Pancreas (tissue), 10 donors: Measurements from ENCODE around the gene C19orf85. TPM values are rescaled to one million over a fixed set of nuclear protein-coding genes. Genes with fewer than 3 reads are reported as not detected.
A peak's percentile ranks its signal among the peaks of the same experiment; 100 is the strongest.

ENCODE experiments used
- ATAC-seq, 4 donors: fragments of 200-7000 bp; cut with Tn5 transposase; one replicate each; pipeline versions ENCODE4 v1.8.0 to v1.9.1; 2020; ENCODE audit warnings: mild to moderate bottlenecking in 4 of 4, moderate library complexity in 4 of 4
- DNase-seq, 6 donors: peaks; one replicate each; pipeline ENCODE4 v3.0.0-alpha.2; 2020
- FAIRE-seq: peaks from 2 replicates; lab custom pipeline; 2012; peaks lifted over from hg19 to GRCh38; lab: Jason Lieb, UNC
- H3K27ac ChIP-seq, 4 donors: fragments of 200-600 bp; sonication (generic); 1 replicate in 3 of 4; 2 replicates in 1 of 4; pipeline versions ENCODE4 v1.5.0 to v1.8.0; 2020
- H3K27me3 ChIP-seq, 4 donors: fragments of 200-600 bp; one replicate each; pipeline ENCODE4 v1.8.0; 2021
- H3K36me3 ChIP-seq, 3 donors: fragments of 200-600 bp; sonication (generic) in 1 of 3; one replicate each; pipeline versions ENCODE4 v1.5.0 to v1.8.0; 2020 to 2021
- H3K4me1 ChIP-seq, 3 donors: fragments of 200-600 bp; one replicate each; pipeline ENCODE4 v1.8.0; 2021
- H3K4me3 ChIP-seq, 4 donors: fragments of 200-600 bp; sonication (generic) in 2 of 4; one replicate each; pipeline versions ENCODE4 v1.5.0 to v1.8.0; 2020 to 2021
- H3K9me3 ChIP-seq, 4 donors: fragments of 200-600 bp; one replicate each; pipeline ENCODE4 v1.8.0; 2021
- CTCF ChIP-seq, 4 donors: fragments of 200-600 bp; sonication (generic) in 3 of 4; IDR thresholded peaks; one replicate each; pipeline versions ENCODE4 v1.5.0 to v1.8.0; 2021; ENCODE audit warnings: antibody characterized with exemption in 4 of 4
- WGBS, 2 donors: extraction: QIAGEN DNeasy Blood & Tissue Kit; methylation state at CpG; one replicate each; pipeline ENCODE4 v1.1.7; 2013; 5-methylcytosine and 5-hydroxymethylcytosine counted together
- intact Hi-C, 3 donors: fragments of 100-400 bp; cut with DNase I; formaldehyde crosslinking; loops; one replicate each; pipeline versions ENCODE4 v1.11.1 to v1.14.2; 2022
- polyA plus RNA-seq, 2 donors: library from polyadenylated mRNA; stranded (reverse); fragments of 200-250 nt; gene quantifications; one replicate each; pipeline ENCODE4 v1.2.3, GENCODE V29; 2013
- total RNA-seq, 6 donors: library from RNA; stranded (reverse); fragmentation: NEBNext Ultra II Directional in 4 of 6; extraction: Animal tissue kit (Norgen Biotek cat#: 25700) in 4 of 6; gene quantifications; one replicate each; pipeline versions ENCODE4 v1.2.1 to v1.2.4, GENCODE V29; 2021 to 2023
- donor health status: healthy with polysubstance abuse.
- donor health status: DM: no; HTN: no; CAD: no; lungs with moderate emphysema.
- donor health status: DM: no; HTN: no; CAD: no.
- donor health status: control.
- donor health status: control.
- donor health status: Bipolar disorder and iron deficiency.
- donor health status: DM: yes; HTN: yes; CAD: no.
- donor health status: DM: no; HTN: no; CAD: no.
- donor health status: DM: no; HTN: no; CAD: no.
- donor health status: DM: yes; HTN: yes; CAD: no.

The C19orf85 gene
- total and polyA plus RNA-seq, 8 donors: not detected

GRCh38 chr19:55441692-55442321 lies 22.7 kb downstream of the C19orf85 start:
- TF ChIP-seq CTCF (IDR thresholded peaks at IDR 0.05): no peak
- no peak overlapping the region for H3K27ac ChIP-seq
- ATAC-seq (peak in 1 of 4 donors; percentile 37), DNase-seq (peak in 1 of 6 donors; percentile 51), FAIRE-seq (no peak)
- no peaks in the 10 kb centered on the region for H3K36me3 ChIP-seq
- no peak overlapping the region for H3K4me3 ChIP-seq
- no peaks in the 10 kb centered on the region for H3K9me3 ChIP-seq
- intact Hi-C loops: no loop called here
- H3K4me1 ChIP-seq: no peaks in the 10 kb centered on the region
- peaks cover 0 to 26% (median 5%) of the 10 kb centered on the region in 4 donors for H3K27me3 ChIP-seq
- 1 to 2% methylated on average over 38 to 39 of the region's 39 CpGs for WGBS, 2 donors

GRCh38 chr19:55441319-55441691 lies 23.2 kb downstream of the C19orf85 start:
- Histone ChIP-seq H3K4me1 (no peaks in the 10 kb centered on the region), H3K36me3 (no peaks in the 10 kb centered on the region), H3K27me3 (peaks cover 0 to 26% (median 5%) of the 10 kb centered on the region in 4 donors), H3K9me3 (no peaks in the 10 kb centered on the region), H3K27ac (no peak overlapping the region), H3K4me3 (no peak overlapping the region)
- no peak for TF ChIP-seq CTCF (IDR thresholded peaks at IDR 0.05)
- ATAC-seq (no peak), DNase-seq (no peak), FAIRE-seq (no peak)
- WGBS, 2 donors: 5 to 8% methylated on average over 21 of the region's 21 CpGs
- intact Hi-C loops: no loop called here

DNA sequence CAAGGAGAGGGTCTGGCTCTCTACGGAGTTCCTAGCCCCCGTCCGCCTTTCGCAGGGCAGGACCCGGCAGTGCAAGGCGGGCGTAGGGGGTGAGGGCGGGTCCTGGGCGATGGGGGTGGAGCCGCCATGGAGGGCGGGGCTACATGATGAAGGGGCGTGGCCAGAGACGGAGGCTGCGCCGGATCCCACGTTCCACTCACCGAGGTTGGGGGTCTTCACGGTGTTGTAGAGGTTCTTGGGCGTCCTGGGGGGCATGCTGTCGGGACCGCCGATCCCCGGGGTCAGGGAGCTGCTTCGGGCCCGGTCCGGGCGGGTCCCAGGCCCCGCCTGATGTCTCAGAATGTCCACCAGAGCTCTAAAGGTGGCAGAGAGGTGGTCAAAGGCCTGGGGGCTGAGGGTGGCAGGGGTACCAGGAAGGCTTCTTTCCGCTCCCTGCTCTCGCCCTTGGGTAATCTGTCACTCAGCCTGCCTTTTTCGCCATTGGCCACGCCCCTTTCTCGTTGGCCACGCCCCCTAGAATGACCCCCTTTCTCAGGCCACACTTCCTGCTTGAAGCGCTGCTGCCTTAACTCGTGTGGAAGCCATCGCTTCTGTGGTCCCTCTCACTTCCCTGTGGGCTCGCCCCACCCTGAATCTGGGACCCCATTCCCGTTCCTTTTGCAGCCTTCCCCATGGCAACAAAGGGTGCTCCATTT lies 24.0 kb downstream of the C19orf85 start:
- H3K4me3 ChIP-seq: no peak overlapping the region
- intact Hi-C loops: no loop called here
- no peaks in the 10 kb centered on the region for H3K4me1 ChIP-seq
- no peaks in the 10 kb centered on the region for H3K9me3 ChIP-seq
- peak in 1 of 6 donors; percentile 46 for DNase-seq
- peaks cover 0 to 26% (median 5%) of the 10 kb centered on the region in 4 donors for H3K27me3 ChIP-seq
- FAIRE-seq: no peak
- WGBS, 2 donors: 6% methylated on average over 38 to 39 of the region's 39 CpGs
- no peaks in the 10 kb centered on the region for H3K36me3 ChIP-seq
- no peak overlapping the region for H3K27ac ChIP-seq
- no peak for TF ChIP-seq CTCF (IDR thresholded peaks at IDR 0.05)
- ATAC-seq: no peak

DNA sequence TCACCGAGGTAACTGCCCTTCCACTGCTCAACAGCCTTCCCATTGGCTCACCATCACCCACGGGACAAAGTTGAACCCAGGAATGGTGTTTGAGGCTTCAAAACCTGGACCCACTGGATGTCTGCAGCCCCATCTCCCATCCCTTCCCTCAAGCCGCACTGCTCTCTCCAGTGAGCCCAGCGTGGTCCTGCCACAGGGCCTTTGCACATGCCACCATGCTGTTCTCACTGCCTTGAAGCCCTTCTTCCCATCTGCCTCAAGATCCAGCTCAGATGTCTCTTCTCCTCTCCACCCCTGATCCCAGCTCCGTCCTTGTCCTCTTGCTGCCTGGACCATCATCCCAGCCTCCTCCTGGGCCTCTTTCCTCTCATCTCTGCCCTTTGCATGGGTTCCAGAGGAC lies 25.5 kb downstream of the C19orf85 start:
- ATAC-seq (no peak), FAIRE-seq (no peak), DNase-seq (no peak)
- WGBS, 2 donors: 60 to 78% methylated on average over 5 of the region's 5 CpGs
- no peak for TF ChIP-seq CTCF (IDR thresholded peaks at IDR 0.05)
- Histone ChIP-seq H3K4me1 (no peaks in the 10 kb centered on the region), H3K27me3 (peaks cover 0 to 18% (median 3%) of the 10 kb centered on the region in 4 donors), H3K9me3 (no peaks in the 10 kb centered on the region), H3K4me3 (no peak overlapping the region), H3K36me3 (no peaks in the 10 kb centered on the region), H3K27ac (no peak overlapping the region)
- intact Hi-C loops: no loop called here

GRCh38 chr19:55437410-55437809 lies 27.1 kb downstream of the C19orf85 start:
- intact Hi-C loops: no loop called here

More at GRCh38 chr19:55437410-55437809, 27.1 kb downstream of the C19orf85 start:
- ATAC-seq: peak; percentile 78 to 98 (median 87)
- 5 to 6% methylated on average over 17 of the region's 17 CpGs for WGBS, 2 donors
- Histone ChIP-seq H3K27ac (no peak overlapping the region), H3K9me3 (no peaks in the 10 kb centered on the region), H3K4me3 (no peak overlapping the region), H3K4me1 (no peaks in the 10 kb centered on the region), H3K36me3 (no peaks in the 10 kb centered on the region), H3K27me3 (peaks cover 0 to 17% (median 4%) of the 10 kb centered on the region in 4 donors)
- no peak for FAIRE-seq
- peak in 5 of 6 donors; percentile 31 to 79 (median 69) for DNase-seq
- TF ChIP-seq CTCF (IDR thresholded peaks at IDR 0.05): no peak
